ENCODE measurements around the gene ENTR1.

Gene ENTR1

DNA sequence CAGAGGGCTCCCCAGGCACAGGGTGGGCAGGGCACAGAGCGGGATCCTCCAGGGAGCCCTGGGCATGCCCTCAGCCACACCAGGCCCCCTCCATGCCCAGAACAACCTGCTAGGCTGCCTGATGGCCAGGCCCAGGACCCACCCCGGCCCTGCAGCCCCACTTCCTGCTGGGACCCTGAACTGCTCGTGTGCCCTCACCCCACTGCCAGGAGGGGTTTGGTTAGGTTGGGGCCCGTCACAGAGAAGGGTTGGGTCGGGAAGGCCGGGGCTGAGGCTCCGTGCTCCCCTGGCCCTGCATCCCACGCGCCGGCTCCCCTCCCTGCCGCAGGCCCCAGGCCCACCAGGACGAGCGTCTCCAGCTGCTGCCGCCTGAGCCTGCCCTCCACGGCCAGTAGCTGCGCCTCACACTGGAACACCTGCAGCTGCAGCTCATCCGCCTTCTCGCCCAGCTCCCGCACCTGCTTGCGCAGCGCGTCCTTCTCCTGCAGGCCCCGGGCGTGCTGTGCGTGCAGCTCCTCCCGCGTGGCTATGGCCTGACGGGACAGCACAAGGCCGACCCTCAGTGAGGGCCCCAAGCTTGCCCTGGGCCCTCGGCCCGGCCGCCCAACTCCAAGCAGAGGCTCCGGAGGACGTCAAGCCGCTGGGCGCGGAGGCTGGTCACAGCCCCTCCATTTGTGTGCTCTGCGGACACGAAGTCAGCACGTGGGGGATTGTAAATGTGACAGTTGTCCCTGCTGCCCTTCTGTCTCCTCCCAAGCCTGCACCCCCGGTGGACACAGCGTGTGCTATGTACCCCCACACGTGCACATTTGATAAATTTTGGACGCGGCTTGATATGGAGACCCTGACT lies 42.9 kb downstream of the ENTR1 start:
- H3K4me3 ChIP-seq: no peak overlapping the region
- no peak overlapping the region for H3K27ac ChIP-seq

DNA sequence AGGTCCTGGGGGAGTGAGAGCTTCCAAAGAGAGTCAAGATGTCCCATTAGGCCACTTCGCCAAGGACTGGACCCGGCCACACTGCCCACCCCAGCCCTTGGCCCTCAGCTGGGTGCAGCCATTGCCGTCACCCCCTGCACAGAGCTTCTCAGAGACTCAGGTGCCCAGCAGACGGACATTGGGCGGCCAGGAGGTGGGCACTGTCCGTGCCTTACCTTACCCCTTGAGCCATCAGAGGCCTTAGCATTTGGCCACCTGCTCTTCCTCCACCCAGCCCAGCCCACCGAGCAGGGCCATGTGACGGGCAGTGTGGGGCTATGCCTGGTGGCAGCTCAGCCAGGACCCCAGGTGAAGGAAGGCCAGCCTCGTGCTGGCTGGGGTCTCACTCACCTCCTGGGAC lies 43.6 kb downstream of the ENTR1 start:
- peak overlapping the region in 1 of 21 experiments; percentile 42 for H3K27ac ChIP-seq
- no peak overlapping the region for H3K4me3 ChIP-seq

DNA sequence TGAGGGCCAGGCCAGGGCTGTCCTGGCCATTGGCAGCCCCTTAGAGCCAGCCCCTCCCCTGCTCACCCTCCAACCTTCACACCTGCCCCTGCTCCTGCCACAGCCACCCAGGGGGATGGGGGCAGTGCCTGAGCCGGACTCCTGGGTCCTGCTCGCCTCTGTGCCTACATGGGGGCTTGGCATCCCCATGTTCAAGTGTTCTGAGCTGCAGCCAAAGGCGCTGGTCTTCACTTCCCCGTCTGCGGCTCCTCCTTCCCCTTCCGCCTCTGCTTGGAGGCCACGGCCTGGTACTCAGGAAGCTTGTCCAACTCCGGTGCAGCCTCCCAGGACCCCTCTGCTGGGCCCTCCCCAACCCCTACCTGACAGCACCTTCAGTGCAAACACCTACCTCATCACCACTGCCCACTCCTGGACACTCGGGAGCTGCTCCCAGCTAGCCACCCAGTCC lies 44.6 kb downstream of the ENTR1 start:
- Histone ChIP-seq H3K4me3 (no peak overlapping the region), H3K27ac (peak overlapping the region in 4 of 21 experiments; percentile 19 to 42 (median 36))

GRCh38 chr9:136364942-136365774 lies 45.3 kb downstream of the ENTR1 start:
- H3K4me3 ChIP-seq: no peak overlapping the region
- peak overlapping the region in 2 of 21 experiments; percentile 19 to 42 for H3K27ac ChIP-seq

DNA sequence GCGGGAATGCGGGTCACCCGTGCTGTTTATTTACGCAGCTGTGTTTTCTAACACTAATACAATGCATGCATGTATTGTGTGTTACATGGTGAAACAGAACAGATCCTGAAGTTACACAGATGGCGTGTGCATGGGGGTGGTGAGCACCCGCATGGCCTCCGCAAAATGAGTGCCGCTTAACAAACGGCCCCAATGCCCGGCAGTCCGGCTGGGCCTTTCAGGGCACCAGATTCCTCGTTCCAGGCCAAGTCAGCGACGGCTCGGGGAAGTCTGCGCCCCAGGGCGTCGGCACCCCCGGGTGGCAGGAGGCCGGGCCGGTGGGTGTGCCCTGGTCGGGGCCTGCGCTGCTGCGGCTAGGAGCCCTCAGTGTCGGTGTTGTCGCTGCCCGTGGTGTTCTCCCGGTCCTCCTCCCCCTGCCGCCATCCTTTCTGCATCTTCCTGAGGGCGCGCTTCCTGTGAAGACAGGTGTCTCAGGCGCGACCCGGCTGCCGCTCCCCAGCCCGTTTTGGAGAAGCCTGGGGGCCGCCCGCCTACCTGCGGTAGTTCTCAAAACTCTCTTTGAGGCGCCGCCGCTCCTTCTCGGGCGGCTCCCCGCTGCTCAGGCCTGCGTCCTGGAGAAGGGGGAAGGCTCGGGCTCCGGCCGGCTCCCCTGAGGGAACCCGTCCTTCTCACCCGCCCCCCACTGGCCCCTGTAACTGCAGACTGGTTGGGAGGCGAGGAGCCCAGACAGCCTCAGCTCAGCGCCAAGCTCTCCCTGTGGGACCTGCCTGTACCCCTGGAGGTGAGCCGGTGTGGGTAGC lies 46.3 kb downstream of the ENTR1 start:
- H3K4me3 ChIP-seq: peak overlapping the region in 4 of 7 experiments; percentile 65 to 91 (median 84)

DNA sequence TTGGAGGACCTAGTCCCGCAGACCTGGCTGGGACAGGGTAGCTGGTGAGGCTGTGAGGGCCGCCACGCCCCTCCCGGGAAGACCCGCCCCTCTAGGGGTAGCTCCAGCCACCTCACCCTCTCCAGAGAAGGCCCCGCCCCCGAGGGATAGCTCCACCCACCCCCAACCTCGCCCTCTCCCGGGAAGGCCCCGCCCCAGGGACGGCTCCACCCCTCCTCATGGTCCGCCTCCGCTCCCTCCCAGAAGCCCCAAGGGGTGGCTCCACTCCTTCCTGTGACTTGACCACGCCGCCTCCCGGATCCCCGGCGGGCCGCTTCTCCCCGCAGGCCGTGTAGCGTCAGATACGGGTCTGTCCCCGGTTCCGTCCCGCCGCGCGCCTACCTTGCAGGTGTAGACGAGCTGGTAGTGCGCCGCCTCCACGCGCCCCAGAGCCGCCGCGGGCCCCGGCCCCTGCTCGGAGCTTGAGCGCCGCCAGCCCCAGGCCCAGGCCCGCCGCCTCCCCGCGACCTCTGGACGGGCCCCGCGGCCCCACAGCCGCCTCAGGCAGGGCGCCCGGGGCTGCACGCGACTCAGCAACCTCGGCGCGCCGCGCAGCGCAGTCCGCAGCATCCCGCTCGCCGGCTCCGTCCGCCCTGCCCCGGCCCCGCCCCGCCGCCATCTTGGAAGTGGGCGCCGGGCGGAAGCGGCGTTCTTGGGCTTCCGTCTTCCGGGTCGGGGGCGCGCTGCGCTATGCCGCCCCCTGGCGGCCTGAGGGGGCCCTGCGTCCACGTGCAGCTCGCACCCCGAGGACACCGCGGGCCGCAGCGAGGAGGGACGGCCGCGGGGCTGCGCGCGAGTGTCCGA lies 47.1 kb downstream of the ENTR1 start, which contains the start of gene DNLZ:
Gene DNLZ (minus strand): TSS at position 639 of the 843 bp plus-strand sequence. CDS start 30 bp downstream, at position 609.
- H3K4me3 ChIP-seq: peak within 1 kb of the TSS; percentile 65 to 94 (median 83)
- peak within 1 kb of the TSS; percentile 65 to 97 (median 91) for H3K27ac ChIP-seq

More for the DNA sequence above, 46.3 kb downstream of the ENTR1 start:
- peak overlapping the region in 4 of 21 experiments; percentile 65 to 91 (median 84) for H3K27ac ChIP-seq

DNA sequence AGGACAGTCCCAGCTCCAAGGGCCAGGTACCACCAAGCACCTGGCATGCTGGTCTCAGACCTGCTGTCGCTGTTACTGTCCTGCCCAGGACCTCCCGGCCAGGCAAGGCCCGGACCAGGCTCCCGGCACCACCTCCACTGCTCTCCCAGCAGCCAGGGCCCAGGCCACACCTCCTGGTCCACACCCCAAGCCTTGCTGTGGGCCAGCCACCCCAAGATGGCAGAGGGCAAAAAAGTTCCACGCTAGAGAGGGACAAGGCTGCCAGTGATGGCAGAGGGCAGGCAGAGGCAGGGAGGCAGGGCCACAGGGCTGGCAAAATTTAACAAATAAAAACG lies 48.0 kb downstream of the ENTR1 start:
- H3K4me3 ChIP-seq: no peak overlapping the region
- H3K27ac ChIP-seq: peak overlapping the region in 15 of 21 experiments; percentile 20 to 97 (median 74)

DNA sequence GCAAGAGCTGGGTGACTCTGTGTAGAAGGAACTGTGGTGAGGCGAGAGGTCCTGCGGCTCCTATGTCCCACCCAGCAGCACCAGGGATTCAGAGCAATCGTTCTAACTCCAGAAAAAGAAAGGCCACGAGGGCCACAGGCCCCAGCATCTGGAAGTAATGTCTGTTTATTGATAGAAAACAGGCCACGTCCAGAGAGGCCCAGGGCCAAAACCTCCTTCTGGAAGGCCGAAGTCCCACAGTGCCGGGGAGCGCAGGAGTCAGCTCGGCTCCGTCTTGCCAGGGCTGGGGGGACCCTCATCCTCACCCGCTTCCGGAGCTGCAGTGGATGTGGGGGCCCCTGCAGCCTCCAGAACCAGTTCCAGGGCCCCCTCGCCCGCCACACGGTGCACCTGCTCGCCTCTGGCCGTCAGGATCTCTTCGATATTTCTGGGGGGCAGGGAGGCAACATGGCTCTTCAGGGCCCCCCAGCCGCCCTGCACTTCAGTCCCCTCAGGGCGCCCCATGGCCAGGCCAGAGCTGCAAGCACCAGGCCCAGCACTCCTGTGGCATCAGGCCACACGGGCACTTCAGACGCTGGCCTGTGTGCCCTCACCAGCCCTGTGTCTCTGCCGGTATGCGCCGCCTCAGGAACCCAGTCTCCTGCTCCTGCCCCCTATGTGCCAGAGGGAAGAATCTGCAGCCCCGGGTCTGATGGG lies 48.5 kb downstream of the ENTR1 start:
- H3K27ac ChIP-seq: peak overlapping the region in 15 of 21 experiments; percentile 42 to 96 (median 64)
- H3K4me3 ChIP-seq: no peak overlapping the region

DNA sequence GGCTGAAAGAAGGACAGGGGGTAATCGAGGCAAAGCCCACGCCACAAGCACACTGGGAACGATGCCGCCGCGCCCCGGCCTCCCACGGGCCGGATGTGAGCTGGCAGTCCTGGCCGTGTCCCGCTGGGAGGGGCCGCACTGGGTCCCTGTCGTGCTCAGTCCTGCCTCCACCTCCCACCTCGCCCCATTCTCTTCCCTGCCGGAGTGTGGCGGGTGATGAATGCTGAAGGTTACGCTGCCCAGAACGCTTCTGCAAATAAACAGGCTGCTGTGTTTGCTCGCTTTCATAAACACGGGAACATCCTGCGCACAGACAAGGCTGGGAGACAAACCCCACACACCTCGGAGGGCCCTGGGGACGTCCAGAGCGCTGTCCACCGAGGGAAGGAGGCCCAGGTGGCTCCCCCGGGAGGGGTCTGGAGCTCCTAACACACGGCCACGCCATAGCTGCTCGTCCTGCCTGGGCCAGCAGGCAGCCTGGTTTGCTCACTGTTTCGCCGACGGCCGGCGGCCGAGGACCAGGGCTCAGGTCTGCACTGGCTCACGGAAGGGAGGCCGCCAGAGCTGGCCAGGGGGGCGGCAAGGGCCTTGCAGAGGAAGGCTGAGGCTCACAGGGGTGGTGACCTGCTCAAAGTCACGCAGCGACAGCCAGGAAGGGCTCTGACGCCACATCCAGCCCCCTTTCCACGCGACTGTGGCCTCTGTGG lies 49.2 kb downstream of the ENTR1 start:
- peak overlapping the region in 14 of 21 experiments; percentile 42 to 94 (median 56) for H3K27ac ChIP-seq
- H3K4me3 ChIP-seq: no peak overlapping the region

- H3K4me3 ChIP-seq: no peak overlapping the region
- H3K27ac ChIP-seq: no peak overlapping the region
Measured at GRCh38 chr9:136359774-136360718, 50.4 kb downstream of the ENTR1 start.

- H3K4me3 ChIP-seq: no peak overlapping the region
- H3K27ac ChIP-seq: no peak overlapping the region
Measured at GRCh38 chr9:136358888-136359287, 51.5 kb downstream of the ENTR1 start.

DNA sequence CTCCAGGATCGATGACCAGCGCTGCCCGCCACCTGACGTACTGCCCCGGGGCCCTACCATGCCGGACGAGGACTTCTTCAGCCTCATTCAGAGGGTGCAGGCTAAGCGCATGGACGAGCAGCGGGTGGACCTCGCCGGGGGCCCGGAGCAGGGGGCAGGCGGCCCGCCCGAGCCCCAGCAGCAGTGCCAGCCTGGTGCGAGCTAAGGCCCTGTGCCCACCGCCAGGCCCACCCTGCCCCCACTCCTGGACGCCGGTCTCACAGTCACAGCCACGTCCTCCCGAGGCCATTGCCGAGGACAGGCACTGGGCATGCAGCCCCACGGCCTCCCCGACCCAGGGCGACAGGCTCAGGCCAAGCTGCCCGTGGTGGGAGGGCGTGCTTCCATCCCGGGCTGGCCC lies 52.4 kb downstream of the ENTR1 start:
- Histone ChIP-seq H3K27ac (no peak overlapping the region), H3K4me3 (no peak overlapping the region)

DNA sequence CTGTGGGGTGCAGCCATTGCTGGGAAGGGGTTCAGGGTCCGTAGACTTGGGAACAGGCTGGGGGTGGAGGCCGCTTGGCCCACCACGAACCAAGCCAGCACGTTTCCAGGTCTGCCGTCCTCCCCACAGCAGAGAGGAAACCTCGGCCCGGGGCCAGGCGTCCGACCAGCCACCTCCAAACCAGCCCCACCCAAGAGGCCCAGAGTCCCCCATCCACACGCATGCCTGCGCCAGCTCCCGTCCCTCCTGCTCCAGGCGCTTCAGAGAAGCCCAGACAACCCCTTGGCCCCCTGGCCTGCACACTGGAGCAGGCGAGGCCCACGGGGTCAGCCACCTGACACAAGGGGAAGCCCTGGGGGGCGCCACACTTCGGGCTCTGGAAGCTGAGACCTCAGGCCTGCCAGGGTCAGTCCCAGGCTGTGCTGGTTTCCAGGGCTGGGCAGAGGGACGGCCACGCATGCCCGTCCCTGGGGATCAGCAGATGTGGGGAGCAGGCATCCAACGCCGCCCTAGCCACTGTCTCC lies 53.1 kb downstream of the ENTR1 start:
- Histone ChIP-seq H3K27ac (no peak overlapping the region), H3K4me3 (no peak overlapping the region)

DNA sequence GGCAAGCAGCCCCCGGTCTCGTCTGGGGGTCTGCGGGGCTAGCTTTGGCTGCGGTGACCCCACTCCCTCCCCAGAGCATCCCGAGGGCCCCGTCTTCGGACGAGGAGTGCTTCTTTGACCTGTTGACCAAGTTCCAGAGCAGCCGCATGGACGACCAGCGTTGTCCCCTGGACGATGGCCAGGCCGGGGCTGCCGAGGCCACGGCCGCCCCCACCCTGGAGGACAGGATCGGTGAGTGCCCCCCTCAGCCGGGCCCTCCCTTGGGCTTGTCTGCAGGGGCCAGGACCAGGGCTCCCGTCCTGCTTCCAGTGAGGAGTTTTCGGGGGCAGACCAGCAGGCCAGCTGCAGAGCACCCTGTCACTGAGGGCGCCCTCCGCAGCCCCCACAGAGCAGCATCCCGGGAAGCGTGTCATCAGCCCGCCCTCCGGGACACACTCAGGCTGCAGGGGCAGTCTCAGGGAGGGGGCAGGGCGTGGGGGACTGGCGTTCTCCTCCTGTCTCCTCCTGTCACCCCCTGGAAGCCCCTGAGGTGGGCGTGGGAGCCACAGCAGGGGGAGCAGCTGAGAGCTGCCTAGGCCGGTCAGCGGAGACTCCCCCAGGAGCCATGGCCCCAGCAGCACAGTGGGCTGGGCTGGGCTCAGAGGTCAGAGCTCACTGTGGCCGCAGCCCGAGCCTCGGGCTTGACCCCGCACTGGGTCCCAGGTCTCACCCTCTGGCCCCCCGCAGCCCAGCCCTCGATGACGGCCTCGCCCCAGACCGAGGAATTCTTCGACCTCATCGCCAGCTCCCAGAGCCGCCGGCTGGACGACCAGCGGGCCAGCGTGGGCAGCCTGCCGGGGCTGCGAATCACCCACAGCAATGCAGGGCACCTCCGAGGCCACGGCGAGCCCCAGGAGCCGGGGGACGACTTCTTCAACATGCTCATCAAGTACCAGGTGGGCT lies 54.5 kb downstream of the ENTR1 start:
- Histone ChIP-seq H3K27ac (no peak overlapping the region), H3K4me3 (no peak overlapping the region)

DNA sequence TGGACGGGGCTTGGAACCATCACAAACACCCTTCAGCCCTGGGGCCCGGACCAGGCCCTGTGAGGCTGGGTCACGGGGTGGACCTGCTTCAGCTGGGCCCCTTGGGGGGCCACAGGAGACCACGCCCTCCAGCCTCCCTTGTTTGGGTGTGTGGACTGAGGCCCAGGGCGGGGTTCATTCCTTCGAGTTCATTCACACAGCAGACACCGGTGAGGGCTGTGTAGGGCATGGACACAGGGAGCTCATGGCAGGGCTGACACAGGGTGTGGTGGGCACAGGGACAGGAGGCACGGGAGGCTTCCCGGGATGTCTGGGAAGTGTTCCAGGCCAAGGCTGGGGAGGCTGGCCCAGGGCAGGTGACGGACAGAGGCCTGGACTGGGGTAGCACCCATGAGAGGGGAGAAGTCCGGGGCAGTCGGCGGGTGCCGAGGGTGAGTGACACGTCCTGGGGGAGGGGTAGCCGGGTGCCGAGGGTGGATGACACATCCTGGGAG lies 55.8 kb downstream of the ENTR1 start:
- Histone ChIP-seq H3K4me3 (no peak overlapping the region), H3K27ac (peak overlapping the region in 3 of 21 experiments; percentile 20 to 26 (median 24))

Data from skin epidermis (tissue), 12 donors.